Activated T-cell treated with anti-CD3 and anti-CD28 coated beads, Interleukin-2, amount 50 U/mL, for 1 hour (primary cell): ENCODE data around the gene SUPT3H.
"Not testable (repeated sequence)": the region's sequence is repeated elsewhere in the genome, so short reads cannot be mapped to it uniquely, and the experiment has no call there.

ENCODE experiments used
- DNase-seq: peaks from one replicate; pipeline ENCODE4 v3.0.0-alpha.2; 2020

Gene SUPT3H

DNA sequence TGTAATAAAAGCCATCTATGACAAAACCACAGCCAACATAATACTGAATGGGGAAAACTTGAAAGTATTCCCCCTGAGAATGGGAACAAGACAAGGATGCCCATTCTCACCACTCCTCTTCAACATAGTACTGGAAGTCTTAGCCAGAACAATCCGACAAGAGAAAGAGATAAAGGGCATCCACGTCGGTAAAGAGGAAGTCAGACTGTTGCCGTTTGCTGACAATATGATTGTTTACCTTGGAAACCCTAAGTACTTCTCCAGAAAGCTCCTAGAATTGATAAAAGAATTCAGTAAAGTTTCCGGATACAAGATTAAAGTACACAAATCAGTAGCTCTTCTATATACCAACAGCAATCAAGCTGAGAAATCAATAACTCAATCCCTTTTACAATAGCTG is 63.6 kb downstream of the SUPT3H start:
- no peak for DNase-seq

DNA sequence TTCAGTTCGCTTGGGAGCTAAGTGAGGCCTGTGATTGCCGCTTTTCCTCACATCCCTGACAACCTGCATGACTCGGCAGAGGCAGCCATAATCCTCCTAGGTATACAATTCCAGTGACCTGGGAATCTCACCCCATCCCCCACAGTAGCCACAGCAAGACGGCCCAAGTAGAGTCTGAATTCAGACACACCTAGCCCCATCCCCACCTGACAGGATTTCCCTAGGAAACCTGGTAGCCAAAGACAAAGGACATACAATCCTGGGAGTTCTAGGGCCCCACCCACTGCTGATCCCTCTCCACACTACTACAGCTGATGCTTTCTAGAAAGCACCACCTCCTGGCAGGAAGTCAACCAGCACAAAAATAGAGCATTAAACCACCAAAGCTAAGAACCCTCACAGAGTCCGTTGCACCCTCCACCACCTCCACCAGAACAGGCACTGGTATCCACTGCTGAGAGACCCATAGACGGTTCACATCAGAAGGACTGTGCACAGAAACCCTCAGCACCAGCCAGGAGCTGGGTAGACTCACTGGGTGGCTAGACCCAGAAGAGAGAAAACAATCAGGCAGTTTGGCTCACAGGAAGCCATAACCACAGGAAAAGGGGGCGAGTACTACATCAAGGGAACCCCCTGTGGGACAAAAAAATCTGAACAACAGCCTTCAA is 67.5 kb downstream of the SUPT3H start:
- peak; percentile 37 for DNase-seq

DNA sequence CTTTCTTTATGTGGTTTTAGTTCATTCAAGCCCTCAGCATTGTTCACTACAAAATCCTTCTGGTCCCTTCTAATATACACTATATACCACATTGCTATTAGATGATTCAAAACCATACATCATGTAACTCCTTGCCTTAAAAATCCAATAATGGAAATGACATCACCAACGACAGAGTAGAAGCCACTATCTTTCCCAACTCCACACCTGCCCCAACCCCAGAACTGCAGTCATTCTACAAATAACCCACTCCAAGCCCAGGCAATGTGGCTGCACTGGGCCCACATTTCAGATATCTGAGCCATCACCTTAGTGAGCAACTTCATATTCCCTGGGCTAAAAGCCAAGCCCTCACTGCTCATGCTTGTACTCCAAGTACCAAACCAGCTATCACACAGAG is 72.2 kb downstream of the SUPT3H start:
- no peak for DNase-seq

DNA sequence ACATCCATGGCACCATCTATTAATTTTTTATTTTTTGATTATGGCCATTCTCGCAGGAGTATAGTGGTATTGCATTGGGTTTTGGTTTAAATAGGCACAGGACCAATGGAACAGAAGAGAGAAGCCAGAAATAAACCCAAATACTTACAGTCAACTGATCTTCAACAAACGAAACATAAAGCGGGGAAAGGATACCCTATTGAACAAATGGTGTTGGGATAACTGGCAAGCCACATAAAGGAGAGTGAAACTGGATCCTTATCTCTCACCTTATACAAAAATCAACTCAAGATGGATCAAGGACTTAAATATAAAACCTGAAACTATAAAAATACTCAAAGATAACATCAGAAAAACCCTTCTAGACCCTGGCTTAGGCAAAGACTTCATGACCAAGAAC is 74.9 kb downstream of the SUPT3H start:
- no peak for DNase-seq

DNA sequence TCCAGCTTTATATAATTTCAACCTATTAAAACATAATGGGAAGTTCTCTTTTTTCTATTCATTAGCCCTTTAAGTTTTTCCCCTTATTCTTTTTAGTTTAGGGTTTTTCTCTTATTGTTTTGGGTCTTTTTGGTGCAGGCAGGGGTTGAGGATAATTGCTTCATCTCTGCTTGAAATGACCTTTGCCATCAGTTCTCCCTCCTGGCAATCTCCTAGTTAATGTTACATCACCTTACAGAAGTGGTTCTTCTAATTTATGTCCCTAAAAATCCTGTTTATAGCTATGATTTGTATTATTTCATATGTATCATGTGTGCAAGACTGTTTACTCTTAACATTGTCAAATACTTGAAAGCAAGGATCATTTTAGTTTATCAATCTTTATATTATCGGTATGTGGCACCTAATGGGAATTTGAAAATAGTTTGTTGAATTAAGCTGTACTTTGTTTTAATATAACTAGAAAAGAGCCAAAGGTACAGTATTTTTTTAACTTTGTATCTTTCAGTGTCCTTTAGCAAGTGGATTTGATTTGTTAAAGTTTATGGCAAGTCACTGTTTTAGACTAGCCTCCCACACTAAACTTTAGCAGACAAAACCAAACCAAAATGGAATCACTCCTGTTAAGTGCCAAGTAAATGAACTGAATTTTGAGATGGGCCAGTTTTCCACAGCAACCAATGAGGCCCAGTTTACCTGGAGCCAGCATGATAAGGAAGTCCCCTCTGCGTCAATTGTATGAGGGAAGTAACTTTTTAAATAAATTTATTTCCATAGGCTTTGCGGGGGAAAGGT is 76.2 kb downstream of the SUPT3H start:
- DNase-seq, result no peak

GRCh38 chr6:45300736-45301135 is 77.0 kb downstream of the SUPT3H start:
- no peak for DNase-seq

DNA sequence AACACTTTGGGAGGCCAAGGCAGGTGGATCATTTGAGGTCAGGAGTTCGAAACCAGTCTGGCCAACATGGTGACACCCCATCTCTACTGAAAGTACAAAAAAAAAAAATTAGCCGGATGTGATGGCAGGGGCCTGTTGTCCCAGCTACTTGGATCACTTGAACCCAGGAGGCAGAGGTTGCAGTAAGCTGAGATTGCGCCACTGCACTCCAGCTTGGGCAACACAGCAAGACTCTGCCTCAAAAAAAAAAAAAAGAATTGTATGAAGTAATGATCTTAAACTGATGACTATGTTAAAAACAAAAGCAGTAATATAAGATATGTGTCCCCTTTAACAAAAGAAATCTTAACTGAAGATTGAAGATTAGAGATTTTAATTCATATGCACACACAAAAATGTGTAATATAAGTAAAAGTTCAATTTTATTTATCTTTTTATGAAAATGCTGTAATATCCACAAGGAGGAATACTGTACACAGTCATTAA is 78.6 kb downstream of the SUPT3H start:
- DNase-seq, result no peak

DNA sequence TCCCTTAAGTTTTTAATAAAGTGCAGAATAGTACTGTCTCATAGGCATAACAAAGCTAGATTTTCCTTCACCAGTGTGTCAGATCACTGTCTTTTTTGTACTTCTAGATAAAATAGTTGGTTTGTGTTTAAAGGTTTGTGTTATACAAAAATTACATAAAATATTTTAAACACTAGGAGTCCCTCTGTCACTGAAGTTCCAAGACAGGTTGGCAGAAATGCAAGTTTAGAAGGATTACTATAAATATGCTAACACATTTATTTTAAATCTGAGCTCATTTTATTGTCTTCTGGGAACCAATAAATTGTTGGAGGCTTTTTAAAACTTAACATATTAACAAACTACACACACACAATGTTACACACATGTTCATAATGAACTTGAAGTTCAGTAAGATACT is 80.4 kb downstream of the SUPT3H start:
- no peak for DNase-seq

- not testable (repeated sequence) for DNase-seq
Observed at GRCh38 chr6:45294065-45294701, 83.6 kb downstream of the SUPT3H start.

DNA sequence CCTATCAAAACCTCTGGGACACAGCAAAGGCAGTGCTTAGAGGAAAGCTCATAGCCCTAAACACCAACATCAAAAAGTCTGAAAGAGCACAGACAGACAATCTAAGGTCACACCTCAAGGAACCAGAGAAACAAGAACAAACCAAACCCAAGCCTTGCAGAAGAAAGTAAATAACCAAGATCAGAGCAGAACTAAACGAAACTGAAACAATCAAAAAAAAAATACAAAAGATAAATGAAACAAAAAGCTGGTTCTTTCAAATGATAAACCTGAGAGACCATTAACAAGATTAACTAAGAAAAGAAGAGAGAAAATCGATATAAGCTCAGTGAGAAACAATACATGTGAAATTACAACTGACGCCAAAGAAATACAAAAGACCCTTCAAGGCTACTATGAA is 84.4 kb downstream of the SUPT3H start:
- DNase-seq, result no peak

GRCh38 chr6:45289751-45290514 is 87.8 kb downstream of the SUPT3H start:
- no peak for DNase-seq

DNA sequence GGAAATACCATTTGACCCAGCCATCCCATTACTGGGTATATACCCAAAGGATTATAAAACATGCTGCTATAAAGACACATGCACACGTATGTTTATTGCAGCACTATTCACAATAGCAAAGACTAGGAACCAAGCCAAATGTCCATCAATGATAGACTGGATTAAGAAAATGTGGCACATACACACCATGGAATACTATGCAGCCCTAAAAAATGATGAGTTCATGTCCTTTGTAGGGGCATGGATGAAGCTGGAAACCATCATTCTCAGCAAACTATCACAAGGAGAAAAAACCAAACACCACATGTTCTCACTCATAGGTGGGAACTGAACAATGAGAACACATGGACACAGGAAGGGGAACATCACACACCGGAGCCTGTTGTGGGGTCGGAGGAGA is 91.0 kb downstream of the SUPT3H start:
- not testable (repeated sequence) for DNase-seq

DNA sequence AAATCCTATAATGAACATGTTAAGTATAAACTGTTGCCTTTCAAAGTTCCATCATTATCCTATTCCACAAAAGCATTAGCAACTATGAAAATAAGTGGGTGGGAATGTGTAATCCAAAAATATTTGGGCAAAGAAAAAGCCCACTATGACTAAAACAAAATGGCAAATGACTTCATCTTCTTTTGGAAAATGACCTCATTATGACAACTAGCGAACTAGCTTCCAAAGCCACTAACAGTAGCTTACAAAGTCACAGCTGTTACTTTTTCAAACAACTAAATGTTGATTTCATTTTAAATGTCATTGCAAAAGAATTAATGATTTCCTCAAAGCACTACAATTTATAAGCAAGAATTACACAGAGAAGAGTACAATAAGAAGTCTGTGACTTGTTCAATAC is 99.4 kb downstream of the SUPT3H start:
- DNase-seq, result no peak

DNA sequence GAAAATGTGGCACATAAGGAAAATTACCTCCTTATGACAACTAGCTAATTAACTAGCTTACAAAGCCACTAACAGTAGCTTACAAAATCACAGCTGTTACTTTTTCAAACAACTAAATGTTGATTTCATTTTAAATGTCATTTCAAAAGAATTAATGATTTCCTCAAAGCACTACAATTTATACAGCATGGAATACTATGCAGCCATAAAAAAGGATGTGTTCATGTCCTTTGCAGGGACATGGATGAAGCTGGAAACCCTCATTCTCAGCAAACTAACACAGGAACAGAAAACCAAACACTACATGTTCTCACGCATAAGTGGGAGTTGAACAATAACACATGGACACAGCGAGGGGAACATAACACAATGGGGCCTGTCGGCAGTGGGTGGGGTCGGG is 100.0 kb downstream of the SUPT3H start:
- DNase-seq, result not testable (repeated sequence)

GRCh38 chr6:45275358-45275757 is 102.4 kb downstream of the SUPT3H start:
- DNase-seq, result no peak

- DNase-seq, result no peak
Observed at GRCh38 chr6:45272626-45273025, 105.1 kb downstream of the SUPT3H start.

- no peak for DNase-seq
Observed at GRCh38 chr6:45265246-45265645, 112.5 kb downstream of the SUPT3H start.

GRCh38 chr6:45260696-45261095 is 117.0 kb downstream of the SUPT3H start:
- DNase-seq, result no peak

DNA sequence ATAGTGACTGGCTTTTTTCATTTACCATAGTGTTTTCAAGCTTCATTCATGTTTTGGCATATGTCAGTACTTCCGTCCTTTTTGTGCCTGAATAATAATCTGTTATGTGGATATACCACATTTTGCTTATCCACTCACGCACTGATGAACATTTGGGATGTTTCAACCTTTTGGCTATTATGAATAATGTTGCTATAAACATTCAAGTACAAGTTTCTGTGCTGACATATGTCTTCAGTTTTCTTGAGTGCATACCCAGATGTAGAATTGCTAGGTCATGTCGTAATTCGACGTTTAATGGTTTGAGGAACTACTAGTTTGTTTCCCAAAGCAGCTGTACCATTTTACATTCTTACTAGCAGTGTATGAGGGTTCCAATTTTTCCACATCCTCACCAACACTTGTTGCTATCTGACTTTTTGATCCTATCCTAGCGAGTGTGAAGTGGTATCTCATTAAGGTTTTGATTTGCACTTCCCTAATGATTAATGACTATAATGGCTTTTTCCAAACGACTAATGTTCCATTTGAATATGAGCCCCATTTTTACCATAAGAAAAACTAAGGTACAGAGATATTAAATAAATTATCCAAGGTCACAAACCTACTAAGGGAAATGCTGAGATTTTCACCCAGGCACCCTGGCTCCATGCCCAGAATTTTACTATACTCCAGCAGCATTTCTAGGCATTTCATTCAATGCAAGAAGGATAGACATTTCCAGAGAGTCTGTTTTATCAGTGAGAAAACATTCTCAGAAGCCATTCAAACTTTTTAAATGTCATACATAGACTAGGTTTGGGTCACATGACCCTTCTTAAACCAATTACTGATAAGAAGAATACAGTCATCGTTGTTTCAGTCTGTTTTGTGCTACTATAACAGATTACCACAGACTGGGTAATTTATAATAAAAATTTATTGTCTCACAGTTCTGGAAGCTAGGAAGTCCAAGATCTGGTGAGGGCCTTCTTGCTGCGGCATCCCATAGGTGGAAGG is 120.7 kb downstream of the SUPT3H start:
- DNase-seq, result no peak

DNA sequence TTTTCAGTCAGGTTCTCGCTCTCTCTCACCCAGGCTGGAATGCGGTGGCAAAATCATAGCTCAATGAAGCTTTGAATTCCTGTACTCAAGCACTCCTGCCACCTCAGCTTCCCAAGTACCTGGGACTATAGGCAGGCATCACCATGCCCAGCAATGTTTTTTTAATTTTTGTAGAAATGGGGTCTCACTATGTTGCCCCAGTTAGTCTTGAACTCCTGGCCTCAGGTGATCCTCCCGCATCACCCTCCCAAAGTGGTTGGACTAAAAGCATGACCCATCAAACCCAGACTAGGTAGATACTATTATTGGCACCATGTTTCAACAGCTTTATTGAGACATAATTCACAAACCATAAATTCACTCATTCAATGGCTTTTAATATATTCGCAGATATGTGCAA is 122.3 kb downstream of the SUPT3H start:
- DNase-seq, result no peak

DNA sequence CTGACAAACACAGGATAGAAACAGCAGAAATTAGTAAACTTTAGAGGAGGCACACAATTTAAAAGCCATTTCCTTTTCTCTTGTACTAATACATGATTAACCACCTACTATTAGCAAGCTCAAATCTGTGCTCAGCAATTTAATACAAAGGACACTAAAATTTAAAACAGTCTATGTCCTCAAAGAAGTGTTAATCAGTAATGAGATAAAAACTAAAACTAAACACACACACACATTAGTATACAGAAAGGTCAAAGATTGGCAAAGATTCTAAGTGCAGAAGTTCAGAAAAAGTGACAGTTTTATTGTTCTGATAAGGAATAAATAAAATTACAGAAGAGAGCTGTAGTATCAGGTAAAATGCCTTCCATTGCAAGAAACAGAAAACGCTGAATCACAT is 123.5 kb downstream of the SUPT3H start:
- DNase-seq, result no peak

- DNase-seq, result no peak
Observed at GRCh38 chr6:45253453-45253852, 124.3 kb downstream of the SUPT3H start.
